SK-N-SH (cell line): ENCODE data around the gene EPX.

ENCODE experiments used
- CTCF ChIP-seq: fragments of 200-600 bp; sonication (generic); IDR thresholded peaks from 2 replicates; pipeline ENCODE4 v1.6.1; 2017; ENCODE audit warnings: antibody characterized with exemption, mild to moderate bottlenecking, moderate library complexity
- EP300 ChIP-seq, 2 experiments: IDR thresholded peaks; 2 replicates each; pipeline versions ENCODE4 v1.4.0 to v1.6.1; 2012; ENCODE audit warnings: borderline replicate concordance in 1 of 2, low read depth in 1 of 2, low read length in 1 of 2
- GATA2 ChIP-seq: sonication (generic); formaldehyde crosslinking; IDR thresholded peaks from 2 replicates; pipeline ENCODE4 v1.5.0; 2020; ENCODE audit warnings: mild to moderate bottlenecking, missing genetic modification reagents
- JUND ChIP-seq: IDR thresholded peaks from 2 replicates; pipeline ENCODE4 v1.4.0; 2012
- MEF2A ChIP-seq: IDR thresholded peaks from 2 replicates; pipeline ENCODE4 v1.4.0; 2012; ENCODE audit warnings: low read depth, borderline replicate concordance
- POLR2AphosphoS5 ChIP-seq: IDR thresholded peaks from 2 replicates; pipeline ENCODE4 v1.6.1; 2012; ENCODE audit warnings: low read depth, low read length
- REST ChIP-seq: IDR thresholded peaks from 2 replicates; pipeline ENCODE4 v1.6.1; 2012; ENCODE audit warnings: mild to moderate bottlenecking, low read depth, low read length, moderate library complexity
- RFX5 ChIP-seq: IDR thresholded peaks from 2 replicates; pipeline ENCODE4 v1.6.1; 2012; ENCODE audit warnings: mild to moderate bottlenecking, improper control_type of control experiment, low read length
- SMC3 ChIP-seq: IDR thresholded peaks from 2 replicates; pipeline ENCODE4 v1.6.1; 2012; ENCODE audit warnings: low read depth, low read length, improper control_type of control experiment
- TAF1 ChIP-seq: IDR thresholded peaks from 2 replicates; pipeline ENCODE4 v1.6.1; 2012; ENCODE audit warnings: low read depth, mild to moderate bottlenecking, low read length, moderate library complexity, borderline replicate concordance

GRCh38 chr17:58235821-58236220 is 43.3 kb downstream of the EPX start:
- TF ChIP-seq EP300 (IDR thresholded peaks at IDR 0.05; ENCODE audit: borderline replicate concordance in 1 of 2, low read depth in 1 of 2, low read length in 1 of 2) (no peak), CTCF (no peak), RFX5 (no peak), REST (no peak), POLR2AphosphoS5 (no peak), SMC3 (no peak), MEF2A (no peak), TAF1 (no peak), JUND (no peak), GATA2 (CRISPR knock-in tag) (no peak)
